ENCODE results near the gene IST1. TPM values are rescaled to one million over a fixed set of nuclear protein-coding genes. Genes with fewer than 3 reads are reported as not detected.

Gene IST1
- total and polyA plus RNA-seq, 9 of the 15 experiments (the other 6 are each of a cell fraction or from before 2014, with no cell fraction given), result 135 to 334 (median 188) TPM

- no peak for TF ChIP-seq ZBTB43 (CRISPR knock-in tag; IDR thresholded peaks at IDR 0.05)
- TF ChIP-seq HNRNPLL (IDR thresholded peaks at IDR 0.05; ENCODE audit: low read depth, low read length, poor library complexity, severe bottlenecking), result peak; percentile 21
- TF ChIP-seq SIN3A (IDR thresholded peaks at IDR 0.05; ENCODE audit: borderline replicate concordance in 2 of 2, control insufficient read depth in 1 of 2, low read depth in 2 of 2, low read length in 2 of 2), result peak in 1 of 2 experiments; percentile 73; a peak in 1 of 4 replicates
- TF ChIP-seq SLC30A9 (CRISPR knock-in tag; IDR thresholded peaks at IDR 0.05), result no peak
- TF ChIP-seq ZBTB1 (CRISPR knock-in tag; IDR thresholded peaks at IDR 0.05; ENCODE audit: borderline replicate concordance, low read depth), result peak; percentile 93
- no peak for TF ChIP-seq TCF3 (CRISPR knock-in tag; IDR thresholded peaks at IDR 0.05)
- TF ChIP-seq RB1 (IDR thresholded peaks at IDR 0.05; ENCODE audit: low read depth), result peak; percentile 77
- TF ChIP-seq ZNF695 (CRISPR knock-in tag; IDR thresholded peaks at IDR 0.05), result no peak
- TF ChIP-seq RBBP5 (IDR thresholded peaks at IDR 0.05; ENCODE audit: borderline replicate concordance, insufficient read depth, low read length, poor library complexity, severe bottlenecking), result peak; percentile 83
- 0 out of 2 replicates have a peak, but pooled peaks have one; percentile 49 for TF ChIP-seq ZBTB17 (CRISPR knock-in tag; IDR thresholded peaks at IDR 0.05)
- no peak for TF ChIP-seq ZNF253 (CRISPR knock-in tag; conservative IDR thresholded peaks at IDR 0.05)
- TF ChIP-seq TCF7 (IDR thresholded peaks at IDR 0.05; ENCODE audit: borderline replicate concordance), result no peak
- no peak for TF ChIP-seq U2AF1 (optimal IDR thresholded peaks at IDR 0.05; ENCODE audit: low read depth, low read length)
- no peak for TF ChIP-seq ZNF79 (CRISPR knock-in tag; IDR thresholded peaks at IDR 0.05; ENCODE audit: low read depth)
- peak; percentile 32; the same call in 1 of the 2 replicates for TF ChIP-seq SP1 (CRISPR knock-in tag; IDR thresholded peaks at IDR 0.05)
- no peak for TF ChIP-seq HOMEZ (CRISPR knock-in tag; IDR thresholded peaks at IDR 0.05)
Measured at GRCh38 chr16:71883849-71884638, 11.3 kb upstream of the IST1 start, which contains the start of gene ZNF821 (continued).

All from K562 (cell line).